IMR-90 (cell line): Measurements from ENCODE around the gene CAP2. TPM values are rescaled to one million over a fixed set of nuclear protein-coding genes. Genes with fewer than 3 reads are reported as not detected.

ENCODE experiments used
- ATAC-seq: fragments of 200-7000 bp; cut with Tn5 transposase; 2 replicates; pipeline ENCODE4 v1.9.1; 2020; ENCODE audit warnings: low read depth, mild to moderate bottlenecking, moderate library complexity
- BruUV-seq: library from RNA; stranded (reverse); fragments of 400-500 nt; replicated peaks from 2 replicates; lab custom pipeline; 2021; lab: Mats Ljungman, UMichigan
- CTCF ChIA-PET: fragments of 300-600 bp; formaldehyde crosslinking; extraction: SDS; loops from one replicate; lab custom pipeline; 2021; ENCODE audit warnings: antibody characterized with exemption; lab: Yijun Ruan, JAX
- POLR2A ChIA-PET: fragments of 300-600 bp; sonication (Branson Sonifier 250); formaldehyde crosslinking; loops from one replicate; lab custom pipeline; 2022; ENCODE audit warnings: antibody characterized with exemption; ENCODE audit not compliant: unreplicated experiment; lab: Charles Lee
- DNase-seq: peaks from one replicate; pipeline ENCODE4 v3.0.0; 2013
- H2AFZ ChIP-seq: replicated peaks from 2 replicates; pipeline ENCODE3; 2013; ENCODE audit warnings: low read length, mild to moderate bottlenecking; ENCODE audit not compliant: poor library complexity
- H2AK5ac ChIP-seq: 2 replicates; pipeline ENCODE4 v1.6.1; 2013; ENCODE audit warnings: low read depth, low read length, inconsistent platforms
- H2AK9ac ChIP-seq: replicated peaks from 2 replicates; pipeline ENCODE3; 2013; ENCODE audit warnings: mild to moderate bottlenecking, low read depth, low read length, moderate library complexity; ENCODE audit not compliant: poor library complexity
- H2BK120ac ChIP-seq: 2 replicates; pipeline ENCODE4 v1.6.1; 2013; ENCODE audit warnings: low read depth, low read length, inconsistent platforms
- H2BK15ac ChIP-seq: 3 replicates; pipeline ENCODE4 v1.6.1; 2013; ENCODE audit warnings: low read depth, low read length, inconsistent platforms
- H2BK20ac ChIP-seq: 2 replicates; pipeline ENCODE4 v1.6.1; 2013; ENCODE audit warnings: low read depth, mild to moderate bottlenecking, inconsistent platforms, low read length, moderate library complexity
- H2BK5ac ChIP-seq: 2 replicates; pipeline ENCODE4 v1.6.1; 2013; ENCODE audit warnings: mild to moderate bottlenecking, low read depth, low read length, inconsistent platforms; ENCODE audit not compliant: poor library complexity, severe bottlenecking
- H3K14ac ChIP-seq: replicated peaks from 2 replicates; pipeline ENCODE4 v1.6.1; 2013; ENCODE audit warnings: low read depth, low read length, inconsistent platforms
- H3K18ac ChIP-seq: 2 replicates; pipeline ENCODE4 v1.6.1; 2013; ENCODE audit warnings: low read depth, low read length, control low read depth
- H3K23ac ChIP-seq: 2 replicates; pipeline ENCODE4 v1.6.1; 2013; ENCODE audit warnings: low read depth, low read length, inconsistent platforms
- H3K27ac ChIP-seq: 2 replicates; pipeline ENCODE4 v1.5.1; 2013; ENCODE audit warnings: mild to moderate bottlenecking, control low read depth, low read length; ENCODE audit not compliant: insufficient read depth
- H3K27me3 ChIP-seq: 2 replicates; pipeline ENCODE4 v1.6.1; 2013; ENCODE audit warnings: low read length; ENCODE audit not compliant: control insufficient read depth, insufficient read depth
- H3K36me3 ChIP-seq: 2 replicates; pipeline ENCODE4 v1.6.1; 2013; ENCODE audit warnings: low read length, mixed read lengths; ENCODE audit not compliant: control insufficient read depth, insufficient read depth
- H3K4ac ChIP-seq: 2 replicates; pipeline ENCODE4 v1.6.1; 2013; ENCODE audit warnings: low read depth, low read length, inconsistent platforms
- H3K4me1 ChIP-seq: 2 replicates; pipeline ENCODE4 v1.6.1; 2013; ENCODE audit warnings: low read length, mixed read lengths; ENCODE audit not compliant: control insufficient read depth, insufficient read depth
- H3K4me2 ChIP-seq: 2 replicates; pipeline ENCODE4 v1.6.1; 2013; ENCODE audit warnings: low read depth, mild to moderate bottlenecking, control low read depth, low read length, moderate library complexity
- H3K4me3 ChIP-seq: 2 replicates; pipeline ENCODE4 v1.5.1; 2013; ENCODE audit warnings: low read depth, mild to moderate bottlenecking, control low read depth, low read length, moderate library complexity; ENCODE audit not compliant: insufficient read depth
- H3K56ac ChIP-seq: 2 replicates; pipeline ENCODE4 v1.6.1; 2013; ENCODE audit warnings: low read length, inconsistent platforms; ENCODE audit not compliant: insufficient read depth; ENCODE audit errors: extremely low read depth
- H3K79me1 ChIP-seq, 2 experiments: 2 replicates each; pipeline ENCODE4 v1.6.1; 2013; ENCODE audit warnings: low read length in 2 of 2, inconsistent platforms in 1 of 2, low read depth in 1 of 2
- H3K9ac ChIP-seq: 2 replicates; pipeline ENCODE4 v1.6.1; 2013; ENCODE audit warnings: low read depth, low read length, control low read depth
- H3K9me1 ChIP-seq: 2 replicates; pipeline ENCODE4 v1.6.1; 2013; ENCODE audit warnings: low read length, inconsistent platforms; ENCODE audit not compliant: insufficient read depth
- H3K9me3 ChIP-seq: 2 replicates; pipeline ENCODE4 v1.6.1; 2013; ENCODE audit warnings: low read length; ENCODE audit not compliant: control insufficient read depth, insufficient read depth
- H4K20me1 ChIP-seq: 2 replicates; pipeline ENCODE4 v1.6.1; 2013; ENCODE audit warnings: low read length, inconsistent platforms; ENCODE audit not compliant: insufficient read depth
- H4K5ac ChIP-seq: 2 replicates; pipeline ENCODE4 v1.6.1; 2013; ENCODE audit warnings: mild to moderate bottlenecking, low read depth, low read length, control low read depth
- H4K8ac ChIP-seq, 2 experiments: 2 replicates each; pipeline ENCODE4 v1.6.1; 2013; ENCODE audit warnings: low read depth in 2 of 2, low read length in 2 of 2, control low read depth in 1 of 2, inconsistent platforms in 1 of 2
- H4K91ac ChIP-seq: 2 replicates; pipeline ENCODE4 v1.6.1; 2013; ENCODE audit warnings: low read depth, low read length, inconsistent platforms; ENCODE audit not compliant: insufficient read depth
- BHLHE40 ChIP-seq: fragments of 150-350 bp; IDR thresholded peaks from 2 replicates; pipeline ENCODE4 v1.6.1; 2016; ENCODE audit warnings: mild to moderate bottlenecking, low read depth, low read length
- CEBPB ChIP-seq: IDR thresholded peaks from 2 replicates; pipeline ENCODE4 v1.6.1; 2012; ENCODE audit warnings: low read depth, low read length, improper control_type of control experiment
- MAZ ChIP-seq: IDR thresholded peaks from 2 replicates; pipeline ENCODE4 v1.6.1; 2012; ENCODE audit warnings: low read depth, mild to moderate bottlenecking, low read length, improper control_type of control experiment, moderate library complexity, borderline replicate concordance
- MXI1 ChIP-seq: IDR thresholded peaks from 2 replicates; pipeline ENCODE4 v1.6.1; 2012; ENCODE audit warnings: low read depth, mild to moderate bottlenecking, low read length, moderate library complexity, borderline replicate concordance
- SMC3 ChIP-seq: fragments of 150-350 bp; IDR thresholded peaks from 2 replicates; pipeline ENCODE4 v1.6.1; 2016; ENCODE audit warnings: low read depth, mild to moderate bottlenecking, antibody characterized with exemption, low read length, moderate library complexity
- WGBS, 2 experiments: methylation state at CpG; one replicate each; pipeline versions ENCODE4 v1.1.5 to v1.1.7; 2013; ENCODE audit warnings: missing lambda C conversion rate in 2 of 2; ENCODE audit not compliant: insufficient read length in 1 of 2; ENCODE audit errors: extremely low coverage in 2 of 2; 5-methylcytosine and 5-hydroxymethylcytosine counted together
- dilution Hi-C: fragments of 300-500 bp; cut with HindIII; formaldehyde crosslinking; loops from one replicate; pipeline ENCODE4 v1.14.3; 2018; ENCODE audit warnings: low sequenced_read_pairs; ENCODE audit not compliant: unreplicated experiment
- in situ Hi-C: fragments of 300-500 bp; cut with MboI; formaldehyde crosslinking; loops from 3 replicates; pipeline ENCODE4 v1.14.3; 2019; ENCODE audit warnings: low sequenced_read_pairs, inconsistent platforms, mixed read lengths
- intact Hi-C: fragments of 100-400 bp; cut with micrococcal nuclease; formaldehyde crosslinking; loops from 2 replicates; pipeline ENCODE4 v1.10.0; 2022
- polyA plus RNA-seq, 3 experiments: library from polyadenylated mRNA; depleted of rRNA; stranded (reverse); fragments of >200 nt; gene quantifications; 2 replicates each; pipeline ENCODE4 v1.2.3, GENCODE V29; 2012; ENCODE audit warnings: low replicate concordance in 1 of 3
- total RNA-seq: library from RNA; depleted of rRNA; stranded (reverse); fragments of >200 nt; gene quantifications from 2 replicates; pipeline ENCODE4 v1.2.3, GENCODE V29; 2012
- TF ChIP-seq, protein P1 (sequence below): fragments of 150-350 bp; IDR thresholded peaks from 2 replicates; pipeline ENCODE4 v1.6.1; 2017; ENCODE audit warnings: mild to moderate bottlenecking, antibody characterized with exemption, low read length, low read depth
- TF ChIP-seq, protein P2 (sequence below): fragments of 150-350 bp; IDR thresholded peaks from 2 replicates; pipeline ENCODE4 v1.6.1; 2016; ENCODE audit warnings: low read depth, mild to moderate bottlenecking, low read length, moderate library complexity, borderline replicate concordance

CAP2 gene
- total and polyA plus RNA-seq, 2 of the 4 experiments (the other 2 are of a cell fraction): 14.5 to 27.5 TPM

DNA sequence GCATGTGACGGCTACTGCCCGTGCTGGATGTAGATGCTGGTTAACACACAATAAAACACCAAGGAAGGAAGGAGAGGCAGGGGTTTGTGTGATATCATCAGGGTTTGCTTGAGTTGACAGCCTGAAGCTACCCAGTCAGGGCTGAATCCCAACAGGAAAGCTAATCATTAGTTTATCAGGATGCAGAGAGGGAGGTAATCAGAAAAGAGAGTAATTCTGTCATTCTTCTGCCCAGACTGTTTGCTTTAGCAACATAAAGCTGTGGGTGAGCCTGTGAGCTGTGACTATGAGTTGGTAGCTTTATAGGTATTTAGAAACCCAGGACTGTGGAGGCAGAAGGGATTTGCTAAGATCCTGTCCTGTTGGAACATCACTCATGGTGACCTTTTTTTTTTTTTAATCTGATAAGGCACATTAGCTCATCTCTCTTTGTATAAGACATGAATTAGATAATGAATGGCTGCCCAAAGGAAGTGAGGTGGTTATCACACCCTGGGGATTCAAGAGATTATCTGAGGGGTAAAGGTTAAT, 79.3 kb downstream of the CAP2 start:
- Histone ChIP-seq H3K27me3 (no peaks in the 10 kb centered on the region), H3K9ac (no peak overlapping the region), H3K56ac (no peak overlapping the region), H3K14ac (peak overlapping the region; percentile 2), H4K20me1 (peaks cover 4% of the 10 kb centered on the region; the same call in 1 of the 2 replicates), H3K36me3 (no peaks in the 10 kb centered on the region), H3K4me3 (no peak overlapping the region), H2BK120ac (no peak overlapping the region; the same call in 1 of the 2 replicates), H3K4me1 (peaks cover 8% of the 10 kb centered on the region), H3K4me2 (no peak overlapping the region), H3K23ac (peak overlapping the region; percentile 76), H2BK15ac (no peak overlapping the region), H3K9me3 (no peaks in the 10 kb centered on the region), H3K18ac (peak overlapping the region; percentile 65), H2BK5ac (no peak overlapping the region), H3K4ac (no peak overlapping the region), H3K27ac (no peak overlapping the region), H3K79me1 (peaks cover 0 to 16% of the 10 kb centered on the region in 2 experiments; a peak in 2 of 4 replicates), H3K9me1 (peaks cover 6% of the 10 kb centered on the region; the same call in 1 of the 2 replicates), H2AFZ (no peak overlapping the region), H2AK5ac (peak overlapping the region; percentile 28; the same call in 1 of the 2 replicates), H4K5ac (no peak overlapping the region), H4K8ac (no peak overlapping the region), H4K91ac (no peak overlapping the region), H2AK9ac (no peak overlapping the region), H2BK20ac (0 out of 2 replicates have a peak overlapping the region, but pooled peaks have one; percentile 26)
- no peak; the same call in 1 of the 2 replicates for ATAC-seq
- TF ChIP-seq CEBPB (no peak), MXI1 (no peak), MAZ (no peak), BHLHE40 (no peak), SMC3 (no peak)
- TF ChIP-seq, protein P1, sequence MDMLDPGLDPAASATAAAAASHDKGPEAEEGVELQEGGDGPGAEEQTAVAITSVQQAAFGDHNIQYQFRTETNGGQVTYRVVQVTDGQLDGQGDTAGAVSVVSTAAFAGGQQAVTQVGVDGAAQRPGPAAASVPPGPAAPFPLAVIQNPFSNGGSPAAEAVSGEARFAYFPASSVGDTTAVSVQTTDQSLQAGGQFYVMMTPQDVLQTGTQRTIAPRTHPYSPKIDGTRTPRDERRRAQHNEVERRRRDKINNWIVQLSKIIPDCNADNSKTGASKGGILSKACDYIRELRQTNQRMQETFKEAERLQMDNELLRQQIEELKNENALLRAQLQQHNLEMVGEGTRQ: no peak
- TF ChIP-seq, protein P2, sequence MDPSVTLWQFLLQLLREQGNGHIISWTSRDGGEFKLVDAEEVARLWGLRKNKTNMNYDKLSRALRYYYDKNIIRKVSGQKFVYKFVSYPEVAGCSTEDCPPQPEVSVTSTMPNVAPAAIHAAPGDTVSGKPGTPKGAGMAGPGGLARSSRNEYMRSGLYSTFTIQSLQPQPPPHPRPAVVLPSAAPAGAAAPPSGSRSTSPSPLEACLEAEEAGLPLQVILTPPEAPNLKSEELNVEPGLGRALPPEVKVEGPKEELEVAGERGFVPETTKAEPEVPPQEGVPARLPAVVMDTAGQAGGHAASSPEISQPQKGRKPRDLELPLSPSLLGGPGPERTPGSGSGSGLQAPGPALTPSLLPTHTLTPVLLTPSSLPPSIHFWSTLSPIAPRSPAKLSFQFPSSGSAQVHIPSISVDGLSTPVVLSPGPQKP: no peak
- ChIA-PET POLR2A (no interaction called here), CTCF (interaction anchor here (0.6 kb wide), 2 partner anchors 59 to 802 kb away, joined by 4 read pairs; no protein-coding TSS in a partner anchor)
- dilution Hi-C loops (no loop called here), in situ Hi-C loops (no loop called here), intact Hi-C loops (no loop called here)
- DNase-seq: peak; percentile 17
- no CpG with 5 or more reads among the region's 2 CpGs for WGBS, 2 experiments
- BruUV-seq: no TSS peak
